ENCODE measurements around the gene MIER2. TPM values are rescaled to one million over a fixed set of nuclear protein-coding genes. Genes with fewer than 3 reads are reported as not detected.

MIER2 gene
- total RNA-seq, 1 donor from 2014 or later = 39.4 TPM

- intact Hi-C loops (cut with DNase I) = no loop called here
- DNase-seq = no peak
- Histone ChIP-seq H3K27ac (peak overlapping the region; percentile 62), H3K36me3 (peaks cover 74% of the 10 kb centered on the region), H3K9me3 (no peaks in the 10 kb centered on the region), H3K4me1 (peaks cover 6% of the 10 kb centered on the region), H3K4me3 (peak overlapping the region; percentile 47), H3K27me3 (ENCODE audit: low read depth) (no peaks in the 10 kb centered on the region)
- ATAC-seq = no peak
- TF ChIP-seq CTCF (IDR thresholded peaks at IDR 0.05) = no peak
These were observed 35.4 kb downstream of the MIER2 start for GRCh38 chr19:309206-309565.

GRCh38 chr19:308471-309205 lies 36.0 kb downstream of the MIER2 start:
- intact Hi-C loops (cut with DNase I) = no loop called here
- DNase-seq (no peak), ATAC-seq (peak; percentile 4 to 18)
- Histone ChIP-seq H3K27me3 (ENCODE audit: low read depth) (no peaks in the 10 kb centered on the region), H3K36me3 (peaks cover 68% of the 10 kb centered on the region), H3K4me3 (peak overlapping the region; percentile 47), H3K27ac (peak overlapping the region; percentile 62), H3K4me1 (peaks cover 3% of the 10 kb centered on the region), H3K9me3 (no peaks in the 10 kb centered on the region)
- no peak for TF ChIP-seq CTCF (IDR thresholded peaks at IDR 0.05)

- ATAC-seq = peak; percentile 13 to 22
These were observed 36.7 kb downstream of the MIER2 start for GRCh38 chr19:307793-308420.

GRCh38 chr19:307111-307531 lies 37.5 kb downstream of the MIER2 start:
- TF ChIP-seq CTCF (IDR thresholded peaks at IDR 0.05) = no peak
- intact Hi-C loops (cut with DNase I) = no loop called here
- ATAC-seq (no peak), DNase-seq (no peak)
- Histone ChIP-seq H3K36me3 (peaks cover 60% of the 10 kb centered on the region), H3K4me3 (peak overlapping the region; percentile 47), H3K27me3 (ENCODE audit: low read depth) (no peaks in the 10 kb centered on the region), H3K9me3 (no peaks in the 10 kb centered on the region), H3K4me1 (no peaks in the 10 kb centered on the region), H3K27ac (peak overlapping the region; percentile 62)

More at GRCh38 chr19:307793-308420, 36.7 kb downstream of the MIER2 start:
- peaks cover 61% of the 10 kb centered on the region for H3K36me3 ChIP-seq
- peak overlapping the region; percentile 62 for H3K27ac ChIP-seq
- intact Hi-C loops (cut with DNase I) = no loop called here
- H3K4me3 ChIP-seq = peak overlapping the region; percentile 47
- no peaks in the 10 kb centered on the region for H3K9me3 ChIP-seq
- H3K4me1 ChIP-seq = no peaks in the 10 kb centered on the region
- TF ChIP-seq CTCF (IDR thresholded peaks at IDR 0.05) = no peak
- DNase-seq = no peak
- H3K27me3 ChIP-seq (ENCODE audit: low read depth) = no peaks in the 10 kb centered on the region

GRCh38 chr19:306151-306900 lies 38.3 kb downstream of the MIER2 start:
- DNase-seq (no peak), ATAC-seq (peak; percentile 12 to 14)
- no peaks in the 10 kb centered on the region for H3K4me1 ChIP-seq
- no peak for TF ChIP-seq CTCF (IDR thresholded peaks at IDR 0.05)
- intact Hi-C loops (cut with DNase I) = no loop called here
- H3K27ac ChIP-seq = no peak overlapping the region
- H3K9me3 ChIP-seq = no peaks in the 10 kb centered on the region
- H3K4me3 ChIP-seq = no peak overlapping the region
- H3K36me3 ChIP-seq = peaks cover 52% of the 10 kb centered on the region
- H3K27me3 ChIP-seq (ENCODE audit: low read depth) = no peaks in the 10 kb centered on the region

Data from lower lobe of right lung (tissue), 2 donors.